Neural cell (in vitro differentiated cells): ENCODE measurements around the gene SAP130. TPM values are rescaled to one million over a fixed set of nuclear protein-coding genes. Genes with fewer than 3 reads are reported as not detected.
A peak's percentile ranks its signal among the peaks of the same experiment; 100 is the strongest.

Source experiments
- H2AFZ ChIP-seq: fragments of 200-600, 300-800 bp; sonication (generic), shearing (Covaris generic); 2 replicates; pipeline ENCODE4 v1.6.0; 2014; ENCODE audit warnings: low read depth, mild to moderate bottlenecking, antibody characterized with exemption, low read length, moderate library complexity
- H3F3A ChIP-seq: fragments of 200-600 bp; shearing (Covaris generic); 2 replicates; pipeline ENCODE4 v1.6.1; 2016; ENCODE audit warnings: mild to moderate bottlenecking, moderate library complexity, mixed read lengths, antibody characterized with exemption, low read length; ENCODE audit not compliant: insufficient read depth, poor library complexity, severe bottlenecking
- H3K27ac ChIP-seq: fragments of 200-600, 300-800 bp; sonication (generic), shearing (Covaris generic); 2 replicates; pipeline ENCODE4 v1.5.1; 2014; ENCODE audit warnings: mild to moderate bottlenecking, low read length, moderate library complexity
- H3K27me3 ChIP-seq: fragments of 300-800, 200-600 bp; sonication (generic), shearing (Covaris generic); 2 replicates; pipeline ENCODE4 v1.6.0; 2014; ENCODE audit warnings: mild to moderate bottlenecking, low read depth, low read length, moderate library complexity; ENCODE audit not compliant: insufficient read depth
- H3K36me3 ChIP-seq: fragments of 300-800, 200-600 bp; sonication (generic), shearing (Covaris generic); 2 replicates; pipeline ENCODE4 v1.5.1; 2014; ENCODE audit warnings: mild to moderate bottlenecking, antibody characterized with exemption, low read length, moderate library complexity; ENCODE audit not compliant: insufficient read depth
- H3K4me2 ChIP-seq: fragments of 300-800, 200-600 bp; sonication (generic), shearing (Covaris generic); 2 replicates; pipeline ENCODE4 v1.6.0; 2014; ENCODE audit warnings: mild to moderate bottlenecking, low read length
- H3K4me3 ChIP-seq: fragments of 300-800, 200-600 bp; sonication (generic), shearing (Covaris generic); 2 replicates; pipeline ENCODE4 v1.5.1; 2014; ENCODE audit warnings: mild to moderate bottlenecking, low read length, moderate library complexity
- H3K79me2 ChIP-seq: fragments of 200-600 bp; shearing (Covaris generic); replicated peaks from 2 replicates; pipeline ENCODE4 v1.6.0; 2014; ENCODE audit warnings: mild to moderate bottlenecking, low read length, moderate library complexity; ENCODE audit not compliant: insufficient read depth
- H3K9ac ChIP-seq: fragments of 300-800, 200-600 bp; sonication (generic), shearing (Covaris generic); 2 replicates; pipeline ENCODE4 v1.6.1; 2016; ENCODE audit warnings: mild to moderate bottlenecking, low read length, mixed read lengths
- H3K9me2 ChIP-seq: fragments of 200-600 bp; shearing (Covaris generic); 2 replicates; pipeline ENCODE4 v1.6.1; 2016; ENCODE audit warnings: mild to moderate bottlenecking, low read length, mixed read lengths; ENCODE audit not compliant: insufficient read depth
- H3K9me3 ChIP-seq: fragments of 200-600, 300-800 bp; sonication (generic), shearing (Covaris generic); 2 replicates; pipeline ENCODE4 v1.6.1; 2016; ENCODE audit warnings: mild to moderate bottlenecking, mixed run types, low read length, moderate library complexity, mixed read lengths
- H4K20me1 ChIP-seq: fragments of 200-600 bp; shearing (Covaris generic); 2 replicates; pipeline ENCODE4 v1.6.1; 2016; ENCODE audit warnings: mild to moderate bottlenecking, mixed run types; ENCODE audit not compliant: insufficient read depth
- EP300 ChIP-seq: fragments of 450-650 bp; conservative IDR thresholded peaks from 2 replicates; pipeline ENCODE4 v1.6.1; 2014; ENCODE audit warnings: antibody characterized with exemption, mild to moderate bottlenecking, moderate library complexity; ENCODE audit not compliant: poor library complexity, severe bottlenecking
- EZH2 ChIP-seq: fragments of 200-600, 300-800 bp; shearing (Covaris generic), sonication (generic); IDR thresholded peaks from 2 replicates; pipeline ENCODE4 v1.6.1; 2014; ENCODE audit warnings: antibody characterized with exemption, low read length, borderline replicate concordance, mild to moderate bottlenecking; ENCODE audit not compliant: insufficient read depth, poor library complexity, severe bottlenecking
- MXI1 ChIP-seq: fragments of 450-650 bp; conservative IDR thresholded peaks from 2 replicates; pipeline ENCODE4 v1.6.1; 2014; ENCODE audit warnings: antibody characterized with exemption, mild to moderate bottlenecking; ENCODE audit not compliant: poor library complexity, severe bottlenecking
- POLR2AphosphoS5 ChIP-seq: IDR thresholded peaks from 2 replicates; pipeline ENCODE4 v1.6.1; 2012
- RAD21 ChIP-seq: fragments of 450-650 bp; conservative IDR thresholded peaks from 2 replicates; pipeline ENCODE4 v1.6.1; 2014; ENCODE audit warnings: antibody characterized with exemption, mild to moderate bottlenecking, moderate library complexity
- SMC3 ChIP-seq: fragments of 450-650 bp; conservative IDR thresholded peaks from 2 replicates; pipeline ENCODE4 v1.6.1; 2014; ENCODE audit warnings: antibody characterized with exemption, mild to moderate bottlenecking, moderate library complexity; ENCODE audit not compliant: poor library complexity
- TAF1 ChIP-seq: IDR thresholded peaks from 2 replicates; pipeline ENCODE4 v1.6.1; 2012; ENCODE audit warnings: low read depth
- polyA minus RNA-seq: library from RNA; depleted of rRNA, polyadenylated mRNA; stranded (reverse); fragments of >200 nt; gene quantifications from 2 replicates; pipeline ENCODE4 v1.2.3, GENCODE V29; 2014
- polyA plus RNA-seq: library from polyadenylated mRNA; depleted of rRNA; stranded (reverse); fragments of >200 nt; gene quantifications from 2 replicates; pipeline ENCODE4 v1.2.3, GENCODE V29; 2014
- TF ChIP-seq, protein P1 (sequence below): fragments of 450-650 bp; IDR thresholded peaks from 2 replicates; pipeline ENCODE4 v1.5.1; 2014; ENCODE audit warnings: antibody characterized with exemption, mild to moderate bottlenecking, moderate library complexity; ENCODE audit not compliant: poor library complexity, severe bottlenecking
- TF ChIP-seq, protein P2 (sequence below): IDR thresholded peaks from 2 replicates; pipeline ENCODE4 v1.6.1; 2012; ENCODE audit warnings: borderline replicate concordance

The SAP130 gene
- 5.6 and 5.8 TPM in 2 replicates for polyA plus RNA-seq
- 14.6 and 17.0 TPM in 2 replicates for polyA minus RNA-seq

DNA sequence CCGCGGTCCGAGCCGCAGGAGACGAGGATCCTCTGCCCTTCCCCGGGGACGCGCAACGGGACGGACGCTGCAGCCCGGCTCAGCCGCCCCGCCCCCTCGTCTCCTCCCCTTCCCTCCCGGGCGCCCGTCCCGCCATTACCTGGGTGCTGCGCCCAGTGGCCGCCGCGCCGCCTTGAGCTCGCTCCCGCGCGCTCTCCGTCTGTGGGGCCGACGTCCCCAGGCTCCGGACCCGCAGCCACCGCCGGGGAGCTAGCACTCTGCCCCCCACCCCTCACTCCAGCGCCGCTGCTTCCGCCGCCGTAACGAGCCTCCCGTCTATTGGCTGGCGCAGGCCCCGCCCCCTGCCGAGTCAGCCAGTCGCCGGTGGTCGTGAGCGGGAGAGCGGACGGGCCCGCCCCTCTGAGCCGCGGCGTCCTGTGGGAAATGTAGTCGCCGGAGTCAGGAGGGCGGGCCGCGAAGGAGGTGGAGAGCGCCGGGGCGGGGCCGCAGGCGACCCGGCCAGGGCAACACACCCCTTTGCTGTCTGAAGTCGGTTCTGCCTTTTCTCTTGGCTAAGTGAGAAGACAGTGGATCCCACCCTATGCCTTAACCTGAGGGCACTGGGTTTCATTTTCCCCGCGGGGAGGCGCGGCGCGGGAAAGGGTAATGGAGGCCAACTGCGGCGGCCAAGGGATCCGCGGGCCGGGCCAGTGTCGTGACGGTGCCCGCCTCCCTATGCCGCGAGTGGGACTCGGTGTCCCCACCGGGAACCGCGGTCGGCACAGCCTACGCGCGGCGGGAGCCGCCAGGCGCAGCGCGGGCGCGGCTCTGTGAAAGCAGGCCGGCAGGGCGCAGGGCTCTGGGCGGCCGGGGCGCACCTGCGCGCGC is at the start of gene SAP130:
Gene SAP130, minus strand, starts transcription at position 259 of the 867 bp plus-strand sequence. CDS start 1,767 bp downstream, outside the sequence.
- H3K27ac ChIP-seq = peak within 1 kb of the TSS; percentile 89
- H3K79me2 ChIP-seq = peaks cover 29% of the 10 kb centered on the region
- H3K4me2 ChIP-seq = peak within 1 kb of the TSS; percentile 65
- H3K9me3 ChIP-seq = no peaks in the 10 kb centered on the region
- H3K9ac ChIP-seq = peak within 1 kb of the TSS; percentile 93
- H3K9me2 ChIP-seq = no peaks in the 10 kb centered on the region
- H3K36me3 ChIP-seq = no peaks in the 10 kb centered on the region
- no peaks in the 10 kb centered on the region for H4K20me1 ChIP-seq
- no peaks in the 10 kb centered on the region for H3F3A ChIP-seq
- H3K27me3 ChIP-seq = no peaks in the 10 kb centered on the region
- H2AFZ ChIP-seq = peak within 1 kb of the TSS; percentile 85
- TF ChIP-seq TAF1 (peak; percentile 3), EP300 (peak; percentile 9), EZH2 (no peak), SMC3 (peak; percentile 65), MXI1 (peak; percentile 50), POLR2AphosphoS5 (peak; percentile 92), RAD21 (no peak)
- TF ChIP-seq, protein P1, sequence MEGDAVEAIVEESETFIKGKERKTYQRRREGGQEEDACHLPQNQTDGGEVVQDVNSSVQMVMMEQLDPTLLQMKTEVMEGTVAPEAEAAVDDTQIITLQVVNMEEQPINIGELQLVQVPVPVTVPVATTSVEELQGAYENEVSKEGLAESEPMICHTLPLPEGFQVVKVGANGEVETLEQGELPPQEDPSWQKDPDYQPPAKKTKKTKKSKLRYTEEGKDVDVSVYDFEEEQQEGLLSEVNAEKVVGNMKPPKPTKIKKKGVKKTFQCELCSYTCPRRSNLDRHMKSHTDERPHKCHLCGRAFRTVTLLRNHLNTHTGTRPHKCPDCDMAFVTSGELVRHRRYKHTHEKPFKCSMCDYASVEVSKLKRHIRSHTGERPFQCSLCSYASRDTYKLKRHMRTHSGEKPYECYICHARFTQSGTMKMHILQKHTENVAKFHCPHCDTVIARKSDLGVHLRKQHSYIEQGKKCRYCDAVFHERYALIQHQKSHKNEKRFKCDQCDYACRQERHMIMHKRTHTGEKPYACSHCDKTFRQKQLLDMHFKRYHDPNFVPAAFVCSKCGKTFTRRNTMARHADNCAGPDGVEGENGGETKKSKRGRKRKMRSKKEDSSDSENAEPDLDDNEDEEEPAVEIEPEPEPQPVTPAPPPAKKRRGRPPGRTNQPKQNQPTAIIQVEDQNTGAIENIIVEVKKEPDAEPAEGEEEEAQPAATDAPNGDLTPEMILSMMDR = peak; percentile 55
- TF ChIP-seq, protein P2, sequence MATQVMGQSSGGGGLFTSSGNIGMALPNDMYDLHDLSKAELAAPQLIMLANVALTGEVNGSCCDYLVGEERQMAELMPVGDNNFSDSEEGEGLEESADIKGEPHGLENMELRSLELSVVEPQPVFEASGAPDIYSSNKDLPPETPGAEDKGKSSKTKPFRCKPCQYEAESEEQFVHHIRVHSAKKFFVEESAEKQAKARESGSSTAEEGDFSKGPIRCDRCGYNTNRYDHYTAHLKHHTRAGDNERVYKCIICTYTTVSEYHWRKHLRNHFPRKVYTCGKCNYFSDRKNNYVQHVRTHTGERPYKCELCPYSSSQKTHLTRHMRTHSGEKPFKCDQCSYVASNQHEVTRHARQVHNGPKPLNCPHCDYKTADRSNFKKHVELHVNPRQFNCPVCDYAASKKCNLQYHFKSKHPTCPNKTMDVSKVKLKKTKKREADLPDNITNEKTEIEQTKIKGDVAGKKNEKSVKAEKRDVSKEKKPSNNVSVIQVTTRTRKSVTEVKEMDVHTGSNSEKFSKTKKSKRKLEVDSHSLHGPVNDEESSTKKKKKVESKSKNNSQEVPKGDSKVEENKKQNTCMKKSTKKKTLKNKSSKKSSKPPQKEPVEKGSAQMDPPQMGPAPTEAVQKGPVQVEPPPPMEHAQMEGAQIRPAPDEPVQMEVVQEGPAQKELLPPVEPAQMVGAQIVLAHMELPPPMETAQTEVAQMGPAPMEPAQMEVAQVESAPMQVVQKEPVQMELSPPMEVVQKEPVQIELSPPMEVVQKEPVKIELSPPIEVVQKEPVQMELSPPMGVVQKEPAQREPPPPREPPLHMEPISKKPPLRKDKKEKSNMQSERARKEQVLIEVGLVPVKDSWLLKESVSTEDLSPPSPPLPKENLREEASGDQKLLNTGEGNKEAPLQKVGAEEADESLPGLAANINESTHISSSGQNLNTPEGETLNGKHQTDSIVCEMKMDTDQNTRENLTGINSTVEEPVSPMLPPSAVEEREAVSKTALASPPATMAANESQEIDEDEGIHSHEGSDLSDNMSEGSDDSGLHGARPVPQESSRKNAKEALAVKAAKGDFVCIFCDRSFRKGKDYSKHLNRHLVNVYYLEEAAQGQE = no peak
- H3K4me3 ChIP-seq = peak within 1 kb of the TSS; percentile 99

- Histone ChIP-seq H4K20me1 (no peaks in the 10 kb centered on the region), H3K9me2 (no peaks in the 10 kb centered on the region), H3K4me2 (no peak overlapping the region)
Observed at GRCh38 chr2:128076461-128077106, 48.7 kb upstream of the SAP130 start.

More at GRCh38 chr2:128076461-128077106, 48.7 kb upstream of the SAP130 start:
- Histone ChIP-seq H3K36me3 (no peaks in the 10 kb centered on the region), H3K9me3 (no peaks in the 10 kb centered on the region), H3F3A (no peaks in the 10 kb centered on the region), H3K9ac (no peak overlapping the region), H3K27ac (no peak overlapping the region), H3K27me3 (no peaks in the 10 kb centered on the region), H2AFZ (no peak overlapping the region), H3K4me3 (no peak overlapping the region), H3K79me2 (no peaks in the 10 kb centered on the region)
- TF ChIP-seq, protein P2 = no peak
- no peak for TF ChIP-seq POLR2AphosphoS5
- TF ChIP-seq TAF1 = no peak
- TF ChIP-seq EZH2 = no peak
- no peak for TF ChIP-seq SMC3
- TF ChIP-seq, protein P1 = no peak
- TF ChIP-seq EP300 = no peak
- TF ChIP-seq RAD21 = no peak
- TF ChIP-seq MXI1 = no peak
